HG02623 (cell line): ENCODE measurements around the gene CARNS1.
"Not testable (repeated sequence)": the region's sequence is repeated elsewhere in the genome, so short reads cannot be mapped to it uniquely, and the experiment has no call there.

Source experiments
- ATAC-seq: cut with Tn5 transposase; IDR thresholded peaks from one replicate; pipeline ENCODE4 v1.9.1; 2021; ENCODE audit warnings: moderate library complexity; ENCODE audit not compliant: unreplicated experiment

Gene CARNS1

GRCh38 chr11:67423891-67424613, 8.6 kb downstream of the CARNS1 start:
- ATAC-seq, result no peak

- not testable (repeated sequence) for ATAC-seq
Measured at GRCh38 chr11:67427364-67427859, 11.9 kb downstream of the CARNS1 start.

- peak; percentile 84 for ATAC-seq
Measured at GRCh38 chr11:67428052-67429001, 12.8 kb downstream of the CARNS1 start, which contains the start of gene RPS6KB2. Gene RPS6KB2, plus strand, starts transcription at chr11:67428494. Its CDS starts 52 bp downstream, at chr11:67428546.

- no peak for ATAC-seq
Measured at GRCh38 chr11:67429038-67429668, 13.7 kb downstream of the CARNS1 start.

GRCh38 chr11:67429722-67430121, 14.2 kb downstream of the CARNS1 start:
- ATAC-seq, result no peak

- no peak for ATAC-seq
Measured at GRCh38 chr11:67431346-67432249, 16.1 kb downstream of the CARNS1 start.

- no peak for ATAC-seq
Measured at GRCh38 chr11:67432655-67433349, 17.3 kb downstream of the CARNS1 start.

GRCh38 chr11:67433536-67434394, 18.3 kb downstream of the CARNS1 start:
- no peak for ATAC-seq

GRCh38 chr11:67434395-67434881, 19.0 kb downstream of the CARNS1 start:
- ATAC-seq, result no peak

GRCh38 chr11:67435031-67435726, 19.7 kb downstream of the CARNS1 start:
- no peak for ATAC-seq

GRCh38 chr11:67435727-67436458, 20.4 kb downstream of the CARNS1 start:
- no peak for ATAC-seq

GRCh38 chr11:67436459-67437081, 21.1 kb downstream of the CARNS1 start:
- ATAC-seq, result no peak

GRCh38 chr11:67437082-67437808, 21.8 kb downstream of the CARNS1 start, which contains the start of gene PTPRCAP:
Gene PTPRCAP, minus strand, starts transcription at chr11:67437682. Its CDS starts 63 bp downstream, at chr11:67437619.
- no peak for ATAC-seq

GRCh38 chr11:67437809-67438157, 22.3 kb downstream of the CARNS1 start:
- no peak for ATAC-seq

GRCh38 chr11:67438158-67438902, 22.9 kb downstream of the CARNS1 start:
- ATAC-seq, result no peak
